Muscle of leg (tissue), 11 donors: ENCODE data around the gene ENO3. TPM values are rescaled to one million over a fixed set of nuclear protein-coding genes. Genes with fewer than 3 reads are reported as not detected.

Experiments used
- DNase-seq: peaks from one replicate; pipeline ENCODE4 v3.0.0; 2013
- H3K27ac ChIP-seq: one replicate; pipeline ENCODE4 v1.5.1; 2013; ENCODE audit warnings: mild to moderate bottlenecking, low read length, control low read depth
- H3K27me3 ChIP-seq: one replicate; pipeline ENCODE4 v1.6.1; 2013; ENCODE audit warnings: low read length; ENCODE audit not compliant: control insufficient read depth, insufficient read depth
- H3K36me3 ChIP-seq: one replicate; pipeline ENCODE4 v1.6.1; 2013; ENCODE audit warnings: low read length; ENCODE audit not compliant: control insufficient read depth, insufficient read depth
- H3K4me1 ChIP-seq: one replicate; pipeline ENCODE4 v1.6.1; 2013; ENCODE audit warnings: low read length; ENCODE audit not compliant: control insufficient read depth, insufficient read depth
- H3K4me3 ChIP-seq: one replicate; pipeline ENCODE4 v1.5.1; 2013; ENCODE audit warnings: low read length, control low read depth
- H3K9me3 ChIP-seq: replicated peaks from 2 replicates; pipeline ENCODE4 v1.6.1; 2013; ENCODE audit warnings: low read depth, low read length; ENCODE audit not compliant: control insufficient read depth
- WGBS: methylation state at CpG from one replicate; pipeline ENCODE4 v1.1.5; 2013; ENCODE audit warnings: missing lambda C conversion rate; ENCODE audit not compliant: insufficient coverage; 5-methylcytosine and 5-hydroxymethylcytosine counted together
- polyA plus RNA-seq, 8 donors: library from polyadenylated mRNA; unstranded; fragments of 120-200 nt; gene quantifications; one replicate each; pipeline versions ENCODE4 v1.2.1 to v1.2.3, GENCODE V29; 2013; ENCODE audit warnings: inconsistent platforms in 1 of 8, low replicate concordance in 1 of 8; ENCODE audit not compliant: insufficient read length in 8 of 8, insufficient read depth in 1 of 8
- total RNA-seq: library from RNA; stranded (reverse); fragments of 120-200 nt; gene quantifications from one replicate; pipeline ENCODE4 v1.2.4, GENCODE V29; 2013

Gene ENO3
- total and polyA plus RNA-seq, 9 donors: 815 to 2,459 (median 1,704) TPM

DNA sequence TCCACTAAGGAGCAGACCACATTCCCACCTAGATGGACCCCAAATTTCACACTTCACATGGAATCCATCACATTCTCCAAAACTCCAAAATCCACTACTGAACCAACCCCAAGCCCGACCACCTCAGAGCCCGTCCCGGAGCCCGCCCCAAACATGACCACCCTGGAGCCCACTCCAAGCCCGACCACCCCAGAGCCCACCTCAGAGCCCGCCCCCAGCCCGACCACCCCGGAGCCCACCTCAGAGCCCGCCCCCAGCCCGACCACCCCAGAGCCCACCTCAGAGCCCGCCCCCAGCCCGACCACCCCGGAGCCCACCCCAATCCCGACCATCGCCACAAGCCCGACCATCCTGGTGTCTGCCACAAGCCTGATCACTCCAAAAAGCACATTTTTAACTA, 17.3 kb upstream of the ENO3 start:
- Histone ChIP-seq H3K27ac (no peak overlapping the region), H3K27me3 (no peaks in the 10 kb centered on the region), H3K4me1 (peaks cover 12% of the 10 kb centered on the region), H3K36me3 (peaks cover 31% of the 10 kb centered on the region), H3K9me3 (no peaks in the 10 kb centered on the region), H3K4me3 (no peak overlapping the region)
- no peak for DNase-seq
- 91% methylated on average over 4 of the region's 16 CpGs for WGBS

DNA sequence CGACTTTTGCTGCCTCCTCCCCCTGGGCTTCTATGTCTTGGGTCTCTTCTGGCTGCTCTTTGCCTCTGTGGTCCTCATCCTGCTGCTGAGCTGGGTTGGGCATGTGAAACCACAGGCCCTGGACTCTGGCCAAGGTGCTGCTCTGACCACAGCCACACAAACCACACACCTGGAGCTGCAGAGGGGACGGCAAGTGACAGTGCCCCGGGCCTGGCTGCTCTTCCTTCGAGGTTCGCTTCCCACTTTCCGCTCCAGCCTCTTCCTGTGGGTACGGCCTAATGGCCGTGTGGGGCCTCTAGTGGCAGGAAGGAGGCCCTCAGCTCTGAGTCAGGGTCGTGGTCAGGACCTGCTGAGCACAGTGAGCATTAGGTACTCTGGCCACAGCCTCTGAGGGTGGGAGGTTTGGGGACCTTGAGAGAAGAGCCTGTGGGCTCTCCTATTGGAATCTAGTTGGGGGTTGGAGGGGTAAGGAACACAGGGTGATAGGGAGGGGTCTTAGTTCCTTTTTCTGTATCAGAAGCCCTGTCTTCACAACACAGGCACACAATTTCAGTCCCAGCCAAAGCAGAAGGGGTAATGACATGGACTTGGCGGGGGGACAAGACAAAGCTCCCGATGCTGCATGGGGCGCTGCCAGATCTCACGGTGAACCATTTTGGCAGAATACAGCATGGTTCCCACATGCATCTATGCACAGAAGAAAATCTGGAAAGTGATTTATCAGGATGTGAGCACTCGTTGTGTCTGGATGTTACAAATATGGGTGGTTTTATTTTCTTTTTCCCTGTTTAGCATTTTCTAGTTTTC, 16.5 kb upstream of the ENO3 start:
- WGBS: 19% methylated on average over 9 of the region's 14 CpGs
- H3K4me3 ChIP-seq: no peak overlapping the region

DNA sequence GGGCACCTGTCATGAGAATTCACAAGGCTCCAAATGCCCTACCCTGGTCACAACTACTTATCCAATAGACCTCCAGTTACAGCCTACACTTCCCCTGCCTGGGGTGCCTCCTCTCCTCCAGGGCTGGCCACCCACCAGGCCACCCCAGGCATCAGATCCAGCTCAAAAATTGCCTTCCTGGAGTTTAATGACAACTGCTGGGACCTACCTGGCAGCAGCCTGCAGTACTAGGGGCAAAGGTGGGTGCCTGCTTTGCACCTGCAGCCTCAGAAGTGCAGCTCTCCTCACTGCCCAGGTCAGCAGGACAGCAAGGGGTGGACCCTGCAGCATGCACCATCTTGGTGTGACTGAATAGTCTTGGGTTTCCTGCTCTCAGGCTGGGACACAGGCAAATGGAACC, 15.3 kb upstream of the ENO3 start:
- Histone ChIP-seq H3K4me3 (no peak overlapping the region), H3K9me3 (no peaks in the 10 kb centered on the region), H3K4me1 (peaks cover 21% of the 10 kb centered on the region), H3K36me3 (peaks cover 31% of the 10 kb centered on the region), H3K27ac (no peak overlapping the region), H3K27me3 (no peaks in the 10 kb centered on the region)
- no peak for DNase-seq

More for the DNA sequence above, 16.5 kb upstream of the ENO3 start:
- Histone ChIP-seq H3K4me1 (peaks cover 20% of the 10 kb centered on the region), H3K27me3 (no peaks in the 10 kb centered on the region), H3K27ac (no peak overlapping the region), H3K9me3 (no peaks in the 10 kb centered on the region), H3K36me3 (peaks cover 31% of the 10 kb centered on the region)
- no peak for DNase-seq

DNA sequence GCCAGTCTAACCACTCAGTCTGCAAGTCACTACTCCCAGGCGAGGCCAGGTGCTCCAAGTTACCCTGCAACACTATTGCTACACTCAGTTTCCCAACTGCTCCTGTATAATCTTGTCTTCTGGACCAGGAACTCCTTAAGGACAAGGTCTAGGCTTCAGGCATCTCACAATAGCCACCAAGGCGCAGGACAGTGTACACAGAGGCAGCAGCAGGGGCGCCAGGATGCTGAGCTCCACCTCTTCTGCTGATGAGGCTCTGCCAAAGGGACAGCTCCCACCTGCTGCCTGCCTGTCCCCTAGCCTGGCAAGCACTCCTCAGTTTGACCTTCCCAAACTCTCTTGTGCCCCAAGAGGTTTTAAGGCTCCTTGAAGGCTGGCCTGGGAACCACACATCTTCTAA, 14.5 kb upstream of the ENO3 start:
- no peaks in the 10 kb centered on the region for H3K9me3 ChIP-seq
- peaks cover 29% of the 10 kb centered on the region for H3K4me1 ChIP-seq
- H3K27me3 ChIP-seq: no peaks in the 10 kb centered on the region
- no peak for DNase-seq
- peaks cover 32% of the 10 kb centered on the region for H3K36me3 ChIP-seq
- no peak overlapping the region for H3K27ac ChIP-seq
- no peak overlapping the region for H3K4me3 ChIP-seq
- 97% methylated on average over 3 of the region's 3 CpGs for WGBS

DNA sequence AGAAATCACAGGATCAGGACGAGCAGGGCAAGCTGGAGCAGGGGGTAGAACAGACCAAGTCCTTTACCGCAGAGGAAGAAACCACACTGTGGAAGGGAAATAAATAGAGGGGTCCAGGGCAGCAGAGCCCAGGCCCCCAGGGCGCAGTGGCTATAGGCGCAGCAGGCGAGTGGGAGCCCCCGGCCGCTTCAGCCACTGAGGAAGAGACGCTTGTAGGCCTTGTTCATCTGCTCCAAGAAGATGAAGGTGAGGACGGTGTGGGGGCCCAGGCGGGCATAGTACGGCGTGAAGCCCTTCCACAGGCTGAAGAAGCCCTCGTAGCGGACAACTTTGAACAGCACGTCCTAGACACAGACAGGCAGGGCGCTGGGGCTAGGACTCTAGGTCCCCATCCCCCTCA, 13.4 kb upstream of the ENO3 start:
- Histone ChIP-seq H3K27me3 (no peaks in the 10 kb centered on the region), H3K4me1 (peaks cover 33% of the 10 kb centered on the region), H3K36me3 (peaks cover 41% of the 10 kb centered on the region), H3K9me3 (no peaks in the 10 kb centered on the region), H3K4me3 (no peak overlapping the region), H3K27ac (no peak overlapping the region)
- 97% methylated on average over 16 of the region's 16 CpGs for WGBS
- no peak for DNase-seq

DNA sequence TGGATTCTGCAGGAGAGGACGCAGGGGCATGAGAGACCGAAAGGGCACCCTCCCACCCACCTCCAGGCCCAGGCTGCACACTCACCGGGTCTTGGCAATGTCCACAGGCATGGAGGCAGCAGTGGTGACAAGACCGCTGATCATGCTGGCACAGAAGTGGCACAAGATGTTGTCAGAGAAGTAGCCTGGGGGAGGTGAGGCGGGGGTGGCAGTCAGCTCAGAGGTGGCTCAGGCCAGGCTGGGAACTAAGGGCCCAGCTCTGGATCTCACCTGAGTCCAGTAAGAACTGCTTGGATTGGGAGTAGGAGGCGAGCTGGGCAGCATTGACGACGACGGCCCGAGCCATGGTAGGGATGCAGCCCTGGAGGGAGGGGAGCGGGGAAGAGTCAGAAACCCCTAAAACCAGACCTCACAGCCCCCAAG, 12.8 kb upstream of the ENO3 start:
- Histone ChIP-seq H3K4me1 (peaks cover 33% of the 10 kb centered on the region), H3K4me3 (no peak overlapping the region), H3K9me3 (no peaks in the 10 kb centered on the region), H3K27me3 (no peaks in the 10 kb centered on the region), H3K27ac (no peak overlapping the region), H3K36me3 (peaks cover 46% of the 10 kb centered on the region)
- WGBS: 98% methylated on average over 5 of the region's 11 CpGs
- no peak for DNase-seq

DNA sequence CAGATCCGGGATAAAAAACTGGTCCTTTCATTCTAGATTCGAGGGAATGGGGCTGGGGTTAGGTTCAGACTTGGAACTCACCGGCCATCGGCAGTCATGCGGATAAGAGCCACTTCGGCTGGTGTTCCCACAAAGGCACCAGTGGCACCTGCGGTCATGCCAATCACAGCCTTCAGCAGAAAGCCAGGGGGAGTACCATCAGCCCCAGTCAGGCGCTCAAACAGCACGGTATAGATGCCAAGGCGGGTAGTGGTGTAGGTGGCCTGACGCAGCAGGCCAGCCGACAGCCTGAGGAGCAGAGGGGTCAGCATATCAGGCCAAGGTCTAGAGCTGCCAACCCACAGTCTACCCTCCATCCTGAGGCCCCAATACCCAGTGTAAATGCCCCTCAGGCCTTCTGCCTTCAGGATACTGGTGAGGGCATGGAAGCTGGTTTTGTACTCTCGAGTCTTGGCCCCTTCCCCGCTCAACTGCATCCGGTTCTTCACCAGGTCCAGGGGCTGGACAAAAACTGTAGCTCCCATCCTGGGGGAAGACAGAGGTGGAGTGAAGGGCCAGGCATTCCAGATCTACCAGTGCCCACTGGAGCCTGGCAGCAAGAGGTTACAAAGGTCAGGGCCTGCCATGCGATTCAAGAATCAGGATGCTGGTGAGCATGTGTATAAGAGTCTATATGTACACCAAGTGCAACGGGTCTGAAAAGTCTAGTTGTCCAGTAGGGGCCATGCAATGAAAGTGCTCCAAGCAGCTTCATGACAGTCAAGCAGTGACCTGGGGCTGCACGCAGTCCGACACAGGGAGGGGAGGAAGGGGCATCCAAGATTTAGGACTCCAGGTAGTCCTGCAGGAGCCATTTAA, 12.0 kb upstream of the ENO3 start:
- no peak for DNase-seq
- H3K36me3 ChIP-seq: peaks cover 54% of the 10 kb centered on the region
- H3K4me1 ChIP-seq: peaks cover 32% of the 10 kb centered on the region
- H3K27me3 ChIP-seq: no peaks in the 10 kb centered on the region
- H3K27ac ChIP-seq: peak overlapping the region; percentile 88
- H3K4me3 ChIP-seq: peak overlapping the region; percentile 73
- WGBS: 48% methylated on average over 13 of the region's 19 CpGs
- no peaks in the 10 kb centered on the region for H3K9me3 ChIP-seq

DNA sequence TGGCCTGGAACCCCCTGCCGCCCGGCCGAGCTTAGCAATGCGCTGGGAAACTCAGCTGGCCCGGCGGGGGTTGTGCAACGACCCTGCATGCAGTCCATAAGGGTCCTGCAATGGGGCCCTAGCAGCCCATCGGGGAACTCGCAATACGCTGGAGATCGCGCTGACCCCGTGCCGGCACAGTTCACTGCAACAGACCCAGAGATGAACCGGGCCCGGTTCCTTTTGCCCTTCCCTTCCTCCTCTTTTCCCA, 11.4 kb upstream of the ENO3 start:
- Histone ChIP-seq H3K27ac (peak overlapping the region; percentile 88), H3K27me3 (no peaks in the 10 kb centered on the region), H3K36me3 (peaks cover 59% of the 10 kb centered on the region), H3K4me3 (peak overlapping the region; percentile 73), H3K9me3 (no peaks in the 10 kb centered on the region), H3K4me1 (peaks cover 27% of the 10 kb centered on the region)
- no peak for DNase-seq
- 0% methylated on average over 16 of the region's 16 CpGs for WGBS

DNA sequence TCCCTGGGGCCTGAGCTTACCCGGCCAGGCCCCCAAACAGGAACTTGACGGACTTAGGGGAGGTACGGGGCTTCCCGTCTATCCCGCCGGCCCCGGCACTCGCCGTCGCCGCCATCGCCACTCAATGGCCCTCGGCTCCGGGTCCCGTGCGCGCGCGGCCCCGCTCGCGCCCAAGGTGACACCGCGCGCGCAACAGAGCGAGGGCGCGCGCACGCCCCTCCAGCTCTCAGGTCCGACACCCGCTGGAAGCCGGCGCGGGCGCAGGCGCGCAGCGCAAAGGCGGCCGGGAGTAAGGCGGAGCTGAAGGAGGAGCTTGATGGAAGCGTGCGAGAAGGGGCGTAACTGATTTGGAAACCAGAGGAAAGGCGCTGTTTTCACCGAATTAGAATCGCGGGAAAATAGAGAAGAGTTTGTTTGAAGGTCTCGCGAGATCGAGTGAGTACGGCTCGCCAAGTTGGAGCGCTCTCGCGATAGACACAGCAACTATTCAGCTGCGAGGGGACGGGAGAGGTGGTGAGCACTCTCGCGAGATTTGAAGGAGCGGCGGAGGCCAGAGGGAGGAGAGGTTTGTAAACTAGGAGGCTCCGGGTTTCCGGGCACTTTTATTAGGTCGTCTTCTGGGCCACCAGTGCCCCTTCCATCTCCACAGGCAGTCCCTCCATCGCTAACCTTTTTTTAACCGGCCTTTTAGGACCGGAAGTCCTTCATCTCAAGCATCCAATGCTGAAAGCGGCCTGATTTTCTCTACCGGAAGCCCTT, 10.9 kb upstream of the ENO3 start, which contains the start of the genes RNF167 and SLC25A11:
RNF167 (plus strand) TSS at position 473 of the 759 bp plus-strand sequence. CDS start 642 bp downstream, outside the sequence.
SLC25A11 (minus strand) TSS at position 251 of the 759 bp plus-strand sequence; CDS start at position 115, 136 bp downstream.
- peaks cover 28% of the 10 kb centered on the region for H3K4me1 ChIP-seq
- under 1% methylated on average over 61 of the region's 72 CpGs for WGBS
- H3K9me3 ChIP-seq: no peaks in the 10 kb centered on the region
- DNase-seq: peak; percentile 100
- peak within 1 kb of the TSS; percentile 73 for H3K4me3 ChIP-seq
- peaks cover 64% of the 10 kb centered on the region for H3K36me3 ChIP-seq
- H3K27me3 ChIP-seq: no peaks in the 10 kb centered on the region
- H3K27ac ChIP-seq: peak within 1 kb of the TSS; percentile 99
